ENCODE results near the gene USP15.
"Not testable (repeated sequence)": the region's sequence is repeated elsewhere in the genome, so short reads cannot be mapped to it uniquely, and the experiment has no call there.

The USP15 gene

DNA sequence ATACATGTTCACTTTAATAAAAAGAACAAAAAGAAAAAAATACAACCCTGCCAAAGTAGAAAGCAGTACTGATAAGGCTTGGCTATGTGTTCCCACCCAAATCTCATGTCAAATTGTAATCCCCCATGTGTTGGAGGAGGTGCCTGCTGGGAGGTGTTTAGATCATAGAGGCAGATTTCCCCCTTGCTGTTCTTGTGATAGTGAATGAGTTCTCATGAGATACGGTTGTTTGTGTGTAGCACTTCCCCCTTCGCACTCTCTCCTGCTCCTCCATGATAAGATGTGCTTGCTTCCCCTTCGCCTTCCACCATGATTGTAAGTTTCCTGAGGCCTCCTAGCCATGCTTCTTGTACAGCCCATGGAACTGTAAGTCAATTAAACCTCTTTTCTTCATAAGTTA lies 59.9 kb downstream of the USP15 start:
- DNase-seq (ENCODE audit: low read depth in 3 of 3), result no peak

DNA sequence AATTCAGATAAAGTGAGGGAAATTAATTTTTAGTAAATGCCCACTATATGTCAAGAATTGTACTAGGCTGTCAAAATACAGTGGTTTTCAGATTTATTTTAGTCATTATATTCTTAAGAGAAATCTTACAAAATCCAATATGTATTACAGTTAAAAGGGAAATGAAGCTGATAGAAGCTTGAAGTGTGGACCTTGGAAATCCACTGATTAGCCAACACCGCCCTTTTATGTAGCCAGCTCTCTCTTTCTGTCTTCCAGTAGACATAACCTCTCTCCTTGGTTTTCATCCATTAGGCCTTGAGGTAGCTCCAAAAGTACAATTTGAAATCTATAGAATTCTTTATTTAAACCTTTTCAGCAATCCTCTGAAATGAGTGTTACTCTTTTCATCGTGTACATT lies 63.2 kb downstream of the USP15 start:
- no peak for DNase-seq (ENCODE audit: low read depth in 3 of 3)

DNA sequence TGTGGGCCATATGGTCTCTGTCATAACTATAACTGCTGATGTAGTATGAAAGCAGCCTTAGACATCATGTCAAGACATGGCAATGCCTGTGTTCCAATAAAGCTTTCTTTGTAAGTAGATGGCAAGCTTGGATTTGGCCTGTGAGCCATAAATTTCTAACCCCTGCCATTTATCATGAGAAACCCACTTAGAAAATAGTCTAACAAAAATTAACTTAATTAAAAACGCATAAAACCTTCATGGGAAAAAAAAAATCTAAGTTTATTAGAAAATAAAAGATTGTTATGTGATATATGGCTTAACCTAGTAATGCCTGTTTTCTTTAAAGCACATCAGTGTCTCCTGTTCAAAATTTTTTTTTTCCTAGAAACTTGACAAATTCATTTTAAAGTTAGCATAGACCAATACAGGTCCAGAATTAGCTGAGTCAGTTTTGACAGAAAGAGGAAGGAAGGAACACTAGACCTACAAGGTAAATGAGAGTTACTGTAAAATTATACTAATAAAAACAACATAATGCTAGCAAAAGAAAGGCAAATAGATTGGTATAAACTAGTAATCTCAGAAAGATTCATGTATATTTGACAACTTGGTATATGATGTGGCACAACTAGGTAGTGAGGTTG lies 68.2 kb downstream of the USP15 start:
- no peak for DNase-seq (ENCODE audit: low read depth in 3 of 3)

- no peak for DNase-seq (ENCODE audit: low read depth in 3 of 3)
Observed at GRCh38 chr12:62331306-62331705, 71.1 kb downstream of the USP15 start.

GRCh38 chr12:62332598-62332997 lies 72.4 kb downstream of the USP15 start:
- DNase-seq (ENCODE audit: low read depth in 3 of 3), result no peak

GRCh38 chr12:62335057-62335456 lies 74.9 kb downstream of the USP15 start:
- no peak for DNase-seq (ENCODE audit: low read depth in 3 of 3)

DNA sequence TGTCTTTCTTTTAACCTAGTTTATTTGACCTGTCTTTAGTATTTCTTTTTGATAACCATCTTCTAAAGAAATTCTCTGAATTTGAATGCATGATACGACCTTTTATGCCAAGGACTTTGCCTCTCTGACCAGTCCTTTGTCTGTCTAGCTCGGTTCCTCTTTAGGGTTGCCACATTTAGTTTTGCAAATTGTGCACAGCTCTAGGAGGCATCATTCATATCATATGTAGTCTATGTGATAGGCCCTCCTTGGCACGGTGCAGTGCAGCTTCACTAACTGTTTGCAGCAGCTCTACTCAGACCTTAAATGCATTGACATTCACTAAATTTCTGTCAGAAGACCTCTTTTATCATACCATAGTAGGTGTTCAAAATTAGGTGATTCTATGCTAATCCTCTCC lies 75.6 kb downstream of the USP15 start:
- DNase-seq (ENCODE audit: low read depth in 3 of 3), result no peak

DNA sequence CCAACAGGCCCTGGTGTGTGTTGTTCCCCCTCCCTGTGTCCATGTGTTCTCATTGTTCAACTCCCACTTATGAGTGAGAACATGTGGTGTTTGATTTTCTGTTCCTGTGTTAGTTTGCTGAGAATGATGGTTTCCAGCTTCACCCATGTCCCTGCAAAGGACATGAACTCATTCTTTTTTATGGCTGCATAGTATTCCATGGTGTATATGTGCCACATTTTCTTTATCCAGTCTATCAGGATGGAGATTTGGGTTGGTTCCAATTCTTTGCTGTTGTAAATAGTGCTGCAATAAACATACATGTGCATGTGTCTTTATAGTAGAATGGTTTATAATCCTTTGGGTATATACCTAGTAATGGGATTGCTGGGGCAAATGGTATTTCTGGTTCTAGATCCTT lies 77.4 kb downstream of the USP15 start:
- DNase-seq (ENCODE audit: low read depth in 3 of 3), result not testable (repeated sequence)

- not testable (repeated sequence) for DNase-seq (ENCODE audit: low read depth in 3 of 3)
Observed at GRCh38 chr12:62342614-62343303, 82.6 kb downstream of the USP15 start.

DNA sequence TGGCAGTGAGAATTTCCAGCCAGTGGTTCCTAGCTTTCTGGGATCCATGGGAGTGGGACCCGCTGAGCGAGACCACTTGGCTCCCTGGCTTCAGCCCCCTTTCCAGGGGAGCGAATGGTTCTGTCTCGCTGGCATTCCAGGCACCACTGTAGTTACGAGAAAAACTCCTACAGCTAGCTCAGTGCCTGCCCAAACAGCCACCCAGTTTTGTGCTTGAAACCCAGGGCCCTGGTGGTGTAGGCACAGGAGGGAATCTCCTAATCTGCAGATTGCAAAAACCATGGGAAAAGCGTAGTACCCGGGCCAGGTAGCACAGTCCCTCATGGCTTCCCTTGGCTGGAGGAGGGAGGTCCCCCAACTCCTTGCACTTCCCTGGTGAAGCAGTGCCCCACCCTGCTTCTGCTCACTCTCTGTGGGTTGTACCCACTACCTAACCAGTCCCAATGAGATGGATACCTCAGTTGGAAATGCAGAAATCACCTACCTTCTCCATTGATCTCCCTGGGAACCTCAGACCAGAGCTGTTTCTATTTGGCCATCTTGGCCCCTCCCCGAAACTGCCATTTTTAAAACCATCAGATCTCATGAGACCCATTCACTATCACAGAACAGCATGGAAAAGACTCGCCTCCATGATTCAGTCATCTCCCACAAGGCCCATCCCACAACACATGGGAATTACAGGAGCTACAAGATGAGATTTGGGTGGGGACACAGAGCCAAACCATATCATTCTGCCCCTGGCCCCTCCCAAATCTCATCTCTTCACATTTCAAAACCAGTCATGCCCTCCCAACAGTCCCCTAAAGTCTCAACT lies 83.3 kb downstream of the USP15 start:
- DNase-seq (ENCODE audit: low read depth in 3 of 3), result not testable (repeated sequence)

DNA sequence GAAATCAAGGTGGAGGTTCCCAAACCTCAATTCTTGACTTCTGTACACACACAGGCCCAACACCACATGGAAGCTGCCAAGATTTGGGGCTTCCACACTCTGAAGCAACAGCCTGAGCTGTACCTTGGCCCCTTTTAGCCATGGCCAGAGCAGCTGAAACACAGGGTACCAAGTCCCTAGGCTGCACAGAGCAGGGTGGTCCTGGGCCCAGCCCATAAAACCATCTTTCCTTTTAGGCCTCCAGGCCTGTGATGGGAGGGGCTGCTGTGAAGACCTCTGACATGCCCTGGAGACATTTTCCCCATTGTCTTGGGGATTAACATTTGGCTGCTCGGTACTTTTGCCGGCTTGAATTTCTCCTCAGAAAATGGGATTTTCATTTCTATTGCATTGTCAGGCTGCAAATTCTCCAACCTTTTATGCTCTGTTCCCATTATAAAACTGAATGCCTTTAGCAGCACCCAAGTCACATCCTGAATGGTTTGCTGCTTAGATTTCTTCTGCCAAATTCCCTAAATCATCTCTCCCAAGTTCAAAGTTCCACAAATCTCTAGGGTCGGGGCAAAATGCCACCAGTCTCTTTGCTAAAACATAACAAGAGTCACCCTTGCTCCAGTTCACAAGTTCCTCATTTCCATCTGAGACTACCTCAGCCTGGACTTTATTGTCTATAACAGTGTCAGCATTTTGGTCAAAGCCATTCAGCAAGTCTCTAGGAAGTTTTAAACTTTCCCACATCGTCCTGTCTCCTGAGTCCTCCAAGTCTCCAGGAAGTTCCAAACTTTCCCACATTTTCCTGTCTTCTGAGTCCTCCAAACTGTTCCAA lies 84.7 kb downstream of the USP15 start:
- not testable (repeated sequence) for DNase-seq (ENCODE audit: low read depth in 3 of 3)

DNA sequence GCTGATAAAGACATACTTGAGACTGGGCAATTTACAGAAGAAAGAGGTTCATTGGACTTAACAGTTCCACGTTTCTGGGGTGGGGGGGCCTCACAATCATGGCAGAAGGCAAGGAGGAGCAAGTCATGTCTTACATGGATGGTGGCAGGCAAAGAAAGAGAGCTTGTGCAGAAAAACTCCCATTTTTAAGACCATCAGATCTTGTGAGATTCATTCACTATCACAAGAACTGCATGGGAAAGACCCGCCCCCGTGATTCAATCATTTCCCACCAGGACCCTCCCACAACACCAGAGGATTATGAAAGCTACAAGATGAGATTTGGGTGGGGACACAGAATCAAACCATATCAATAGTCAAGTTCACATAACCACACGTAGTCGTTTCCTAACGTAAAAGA lies 85.5 kb downstream of the USP15 start:
- no peak for DNase-seq (ENCODE audit: low read depth in 3 of 3)

- no peak for DNase-seq (ENCODE audit: low read depth in 3 of 3)
Observed at GRCh38 chr12:62346817-62347216, 86.6 kb downstream of the USP15 start.

DNA sequence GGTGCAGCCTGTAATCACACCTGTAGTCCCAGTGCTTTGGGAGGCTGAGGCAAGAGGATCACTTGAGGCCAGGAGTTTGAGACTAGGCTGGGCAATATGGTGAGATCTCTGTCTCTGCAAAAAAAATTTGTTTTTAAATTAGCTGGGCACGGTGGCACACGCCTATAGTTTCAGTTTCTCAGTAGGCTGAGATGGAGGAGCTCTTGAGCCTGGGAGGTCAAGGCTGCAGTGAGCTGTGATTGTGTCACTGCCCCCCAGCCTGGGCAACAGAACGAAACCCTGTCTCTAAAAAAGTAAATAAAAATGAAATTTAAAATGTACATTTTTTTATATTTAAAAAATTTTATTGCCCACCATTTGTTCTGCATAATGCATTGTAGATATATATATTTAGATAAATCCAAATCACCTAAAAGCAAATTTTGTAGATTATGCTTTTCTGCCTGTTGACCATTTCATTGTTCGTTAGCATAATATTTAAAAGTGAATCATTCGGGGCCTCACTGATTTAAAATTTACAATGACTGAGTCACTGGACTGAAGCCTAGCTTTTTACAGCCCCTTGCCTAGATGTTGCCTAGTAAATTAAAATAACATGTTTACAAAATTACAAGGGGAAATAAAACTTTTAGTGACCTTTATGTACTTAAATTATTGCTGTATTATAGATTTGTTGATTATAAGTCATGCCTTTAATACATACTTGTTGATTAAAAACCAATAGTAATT lies 87.9 kb downstream of the USP15 start:
- no peak for DNase-seq (ENCODE audit: low read depth in 3 of 3)

GRCh38 chr12:62350554-62350953 lies 90.3 kb downstream of the USP15 start:
- DNase-seq (ENCODE audit: low read depth in 3 of 3), result no peak

- DNase-seq (ENCODE audit: low read depth in 3 of 3), result no peak
Observed at GRCh38 chr12:62351326-62351725, 91.1 kb downstream of the USP15 start.

DNA sequence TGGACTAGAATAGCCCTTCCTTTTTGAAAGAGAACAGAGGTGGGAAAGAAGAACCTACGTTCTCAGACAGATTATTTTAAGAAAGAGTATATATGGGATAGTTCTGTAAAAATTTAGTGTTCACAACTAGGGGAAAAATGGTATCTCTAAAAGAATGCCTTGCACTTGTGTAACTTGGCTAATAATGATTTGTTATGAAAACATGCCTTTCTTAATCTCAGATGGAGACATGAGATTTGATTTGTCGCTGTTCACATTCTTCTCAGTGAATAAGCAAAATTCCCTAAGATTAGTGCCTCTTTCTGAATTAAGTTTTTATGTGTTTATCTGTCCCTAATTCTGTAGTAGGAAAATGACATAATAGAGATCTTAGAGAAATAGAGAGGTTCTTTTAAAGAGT lies 100.8 kb downstream of the USP15 start:
- no peak for DNase-seq (ENCODE audit: low read depth in 3 of 3)

GRCh38 chr12:62363506-62363905 lies 103.3 kb downstream of the USP15 start:
- DNase-seq (ENCODE audit: low read depth in 3 of 3), result no peak

GRCh38 chr12:62364697-62365096 lies 104.5 kb downstream of the USP15 start:
- DNase-seq (ENCODE audit: low read depth in 3 of 3), result not testable (repeated sequence)

DNA sequence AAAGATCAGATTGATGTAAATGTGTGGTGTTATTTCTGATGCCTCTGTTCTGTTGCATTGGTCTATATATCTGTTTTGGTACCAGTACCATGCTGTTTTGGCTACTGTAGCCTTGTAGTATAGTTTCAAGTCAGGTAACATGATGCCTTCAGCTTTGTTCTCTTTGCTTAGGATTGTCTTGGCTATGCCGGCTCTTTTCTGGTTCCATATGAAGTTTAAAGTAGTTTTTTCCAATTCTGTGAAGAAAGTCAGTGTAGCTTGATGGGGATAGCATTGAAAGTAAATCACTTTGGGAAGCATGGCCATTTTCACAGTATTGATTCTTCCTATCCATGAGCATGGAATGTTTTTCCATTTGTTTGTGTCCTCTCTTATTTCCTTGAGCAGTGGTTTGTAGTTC lies 105.6 kb downstream of the USP15 start:
- not testable (repeated sequence) for DNase-seq (ENCODE audit: low read depth in 3 of 3)
